Measurements from ENCODE around the gene GNAQ. TPM values are rescaled to one million over a fixed set of nuclear protein-coding genes. Genes with fewer than 3 reads are reported as not detected.

Gene GNAQ
- total RNA-seq, 4 donors from 2014 or later: 13.1 to 19.7 (median 16.4) TPM

- H3K4me3 ChIP-seq (ENCODE audit: low read depth, poor library complexity, severe bottlenecking): no peak overlapping the region
- intact Hi-C loops (cut with DNase I; ENCODE audit: low total_unique reads): no loop called here
- WGBS, 2 donors: 47 to 85% methylated on average over 3 of the region's 3 CpGs
- TF ChIP-seq CTCF (IDR thresholded peaks at IDR 0.05) (no peak), POLR2A (IDR thresholded peaks at IDR 0.05) (no peak)
- no peak for DNase-seq (ENCODE audit: low spot score in 2 of 2)
These were observed 95.6 kb downstream of the GNAQ start for GRCh38 chr9:77935974-77936373.

- no peak overlapping the region for H3K4me3 ChIP-seq (ENCODE audit: low read depth, poor library complexity, severe bottlenecking)
- 87 to 90% methylated on average over 3 of the region's 3 CpGs for WGBS, 2 donors
- intact Hi-C loops (cut with DNase I; ENCODE audit: low total_unique reads): no loop called here
- no peak for DNase-seq (ENCODE audit: low spot score in 2 of 2)
- TF ChIP-seq POLR2A (IDR thresholded peaks at IDR 0.05): no peak
- no peak for TF ChIP-seq CTCF (IDR thresholded peaks at IDR 0.05)
These were observed 96.4 kb downstream of the GNAQ start for GRCh38 chr9:77935211-77935610.

- intact Hi-C loops (cut with DNase I; ENCODE audit: low total_unique reads): no loop called here
- H3K4me3 ChIP-seq (ENCODE audit: low read depth, poor library complexity, severe bottlenecking): no peak overlapping the region
- DNase-seq (ENCODE audit: low spot score in 2 of 2): no peak
- no peak for TF ChIP-seq CTCF (IDR thresholded peaks at IDR 0.05)
- TF ChIP-seq POLR2A (IDR thresholded peaks at IDR 0.05): no peak
- WGBS, 2 donors: 89 to 94% methylated on average over 8 of the region's 8 CpGs
These were observed 97.6 kb downstream of the GNAQ start for GRCh38 chr9:77933976-77934375.

- H3K4me3 ChIP-seq (ENCODE audit: low read depth, poor library complexity, severe bottlenecking): no peak overlapping the region
- intact Hi-C loops (cut with DNase I; ENCODE audit: low total_unique reads): no loop called here
- 83 to 84% methylated on average over 7 of the region's 7 CpGs for WGBS, 2 donors
- TF ChIP-seq POLR2A (IDR thresholded peaks at IDR 0.05) (no peak), CTCF (IDR thresholded peaks at IDR 0.05) (no peak)
- DNase-seq (ENCODE audit: low spot score in 2 of 2): no peak
These were observed 98.6 kb downstream of the GNAQ start for GRCh38 chr9:77933019-77933418.

- no peak for DNase-seq (ENCODE audit: low spot score in 2 of 2)
- H3K4me3 ChIP-seq (ENCODE audit: low read depth, poor library complexity, severe bottlenecking): no peak overlapping the region
- intact Hi-C loops (cut with DNase I; ENCODE audit: low total_unique reads): no loop called here
- no peak for TF ChIP-seq POLR2A (IDR thresholded peaks at IDR 0.05)
- TF ChIP-seq CTCF (IDR thresholded peaks at IDR 0.05): no peak
These were observed 101.7 kb downstream of the GNAQ start for GRCh38 chr9:77929942-77930341.

- TF ChIP-seq CTCF (IDR thresholded peaks at IDR 0.05): no peak
- no peak for TF ChIP-seq POLR2A (IDR thresholded peaks at IDR 0.05)
- H3K4me3 ChIP-seq (ENCODE audit: low read depth, poor library complexity, severe bottlenecking): no peak overlapping the region
- intact Hi-C loops (cut with DNase I; ENCODE audit: low total_unique reads): no loop called here
- 22 to 45% methylated on average over 2 of the region's 2 CpGs for WGBS, 2 donors
- DNase-seq (ENCODE audit: low spot score in 2 of 2): no peak
These were observed 104.3 kb downstream of the GNAQ start for GRCh38 chr9:77927265-77927664.

Measured in lower leg skin (tissue), 4 donors.